ENCODE data around the gene SLC38A10. TPM values are rescaled to one million over a fixed set of nuclear protein-coding genes. Genes with fewer than 3 reads are reported as not detected.
A peak's percentile ranks its signal among the peaks of the same experiment; 100 is the strongest.

SLC38A10 gene
- polyA plus RNA-seq, 1 donor from 2014 or later: 37.4 TPM

DNA sequence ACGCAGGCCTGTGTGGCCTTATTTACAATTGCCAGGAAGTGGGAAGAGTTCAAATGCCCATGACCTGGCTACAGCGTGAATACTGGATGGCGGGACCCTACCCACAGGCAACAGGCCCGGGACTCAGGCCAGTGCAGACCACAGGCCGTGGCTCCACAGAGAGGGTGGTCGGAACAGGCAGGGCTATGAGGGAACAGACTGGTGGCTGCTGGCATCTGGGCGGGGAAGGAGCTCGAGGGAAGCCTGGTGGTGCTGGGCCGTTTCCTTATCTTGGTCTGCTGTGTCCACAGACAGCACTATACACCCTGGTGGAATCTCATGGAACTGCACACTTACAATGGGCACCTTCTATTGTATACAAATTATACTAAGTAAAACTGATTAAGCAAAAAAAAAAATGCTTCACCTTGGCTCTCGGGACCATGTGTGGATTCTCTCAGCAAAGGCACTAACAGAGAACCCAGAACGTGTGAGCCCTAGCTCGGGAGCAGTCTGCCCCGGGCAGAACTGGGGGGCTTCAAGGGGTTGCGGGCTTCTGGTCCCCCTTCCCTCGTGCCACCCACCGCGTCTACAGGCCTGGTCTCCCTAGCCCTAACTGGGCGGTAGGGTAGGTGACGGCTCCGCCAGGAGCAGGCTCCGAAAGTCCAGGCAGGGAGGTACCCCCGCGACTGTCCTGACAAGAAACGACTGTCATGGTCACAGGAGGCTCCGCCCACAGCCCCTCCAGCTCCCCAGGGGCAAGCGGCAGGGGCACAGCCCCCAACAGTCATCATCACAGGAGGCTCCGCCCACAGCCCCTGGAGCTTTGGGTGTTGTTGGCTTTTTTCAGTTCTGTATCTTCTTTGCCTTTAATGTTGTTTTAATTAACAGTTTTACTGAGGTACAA lies 94.2 kb downstream of the SLC38A10 start:
- no peaks in the 10 kb centered on the region for H3K9me3 ChIP-seq (ENCODE audit: low read length)
- TF ChIP-seq EZH2 (IDR thresholded peaks at IDR 0.05; ENCODE audit: borderline replicate concordance, insufficient read depth, low read length, poor library complexity, severe bottlenecking) (no peak), SMC3 (conservative IDR thresholded peaks at IDR 0.05; ENCODE audit: poor library complexity) (peak; percentile 52), RAD21 (conservative IDR thresholded peaks at IDR 0.05) (peak; percentile 32), MXI1 (conservative IDR thresholded peaks at IDR 0.05; ENCODE audit: poor library complexity, severe bottlenecking) (no peak)
- TF ChIP-seq, protein P1, sequence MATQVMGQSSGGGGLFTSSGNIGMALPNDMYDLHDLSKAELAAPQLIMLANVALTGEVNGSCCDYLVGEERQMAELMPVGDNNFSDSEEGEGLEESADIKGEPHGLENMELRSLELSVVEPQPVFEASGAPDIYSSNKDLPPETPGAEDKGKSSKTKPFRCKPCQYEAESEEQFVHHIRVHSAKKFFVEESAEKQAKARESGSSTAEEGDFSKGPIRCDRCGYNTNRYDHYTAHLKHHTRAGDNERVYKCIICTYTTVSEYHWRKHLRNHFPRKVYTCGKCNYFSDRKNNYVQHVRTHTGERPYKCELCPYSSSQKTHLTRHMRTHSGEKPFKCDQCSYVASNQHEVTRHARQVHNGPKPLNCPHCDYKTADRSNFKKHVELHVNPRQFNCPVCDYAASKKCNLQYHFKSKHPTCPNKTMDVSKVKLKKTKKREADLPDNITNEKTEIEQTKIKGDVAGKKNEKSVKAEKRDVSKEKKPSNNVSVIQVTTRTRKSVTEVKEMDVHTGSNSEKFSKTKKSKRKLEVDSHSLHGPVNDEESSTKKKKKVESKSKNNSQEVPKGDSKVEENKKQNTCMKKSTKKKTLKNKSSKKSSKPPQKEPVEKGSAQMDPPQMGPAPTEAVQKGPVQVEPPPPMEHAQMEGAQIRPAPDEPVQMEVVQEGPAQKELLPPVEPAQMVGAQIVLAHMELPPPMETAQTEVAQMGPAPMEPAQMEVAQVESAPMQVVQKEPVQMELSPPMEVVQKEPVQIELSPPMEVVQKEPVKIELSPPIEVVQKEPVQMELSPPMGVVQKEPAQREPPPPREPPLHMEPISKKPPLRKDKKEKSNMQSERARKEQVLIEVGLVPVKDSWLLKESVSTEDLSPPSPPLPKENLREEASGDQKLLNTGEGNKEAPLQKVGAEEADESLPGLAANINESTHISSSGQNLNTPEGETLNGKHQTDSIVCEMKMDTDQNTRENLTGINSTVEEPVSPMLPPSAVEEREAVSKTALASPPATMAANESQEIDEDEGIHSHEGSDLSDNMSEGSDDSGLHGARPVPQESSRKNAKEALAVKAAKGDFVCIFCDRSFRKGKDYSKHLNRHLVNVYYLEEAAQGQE (IDR thresholded peaks at IDR 0.05; ENCODE audit: borderline replicate concordance): no peak
- TF ChIP-seq, protein P2, sequence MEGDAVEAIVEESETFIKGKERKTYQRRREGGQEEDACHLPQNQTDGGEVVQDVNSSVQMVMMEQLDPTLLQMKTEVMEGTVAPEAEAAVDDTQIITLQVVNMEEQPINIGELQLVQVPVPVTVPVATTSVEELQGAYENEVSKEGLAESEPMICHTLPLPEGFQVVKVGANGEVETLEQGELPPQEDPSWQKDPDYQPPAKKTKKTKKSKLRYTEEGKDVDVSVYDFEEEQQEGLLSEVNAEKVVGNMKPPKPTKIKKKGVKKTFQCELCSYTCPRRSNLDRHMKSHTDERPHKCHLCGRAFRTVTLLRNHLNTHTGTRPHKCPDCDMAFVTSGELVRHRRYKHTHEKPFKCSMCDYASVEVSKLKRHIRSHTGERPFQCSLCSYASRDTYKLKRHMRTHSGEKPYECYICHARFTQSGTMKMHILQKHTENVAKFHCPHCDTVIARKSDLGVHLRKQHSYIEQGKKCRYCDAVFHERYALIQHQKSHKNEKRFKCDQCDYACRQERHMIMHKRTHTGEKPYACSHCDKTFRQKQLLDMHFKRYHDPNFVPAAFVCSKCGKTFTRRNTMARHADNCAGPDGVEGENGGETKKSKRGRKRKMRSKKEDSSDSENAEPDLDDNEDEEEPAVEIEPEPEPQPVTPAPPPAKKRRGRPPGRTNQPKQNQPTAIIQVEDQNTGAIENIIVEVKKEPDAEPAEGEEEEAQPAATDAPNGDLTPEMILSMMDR (IDR thresholded peaks at IDR 0.05; ENCODE audit: poor library complexity, severe bottlenecking): peak; percentile 53
- no peaks in the 10 kb centered on the region for H4K20me1 ChIP-seq (ENCODE audit: insufficient read depth)
- H3K79me2 ChIP-seq (replicated peaks; ENCODE audit: insufficient read depth, low read length): no peaks in the 10 kb centered on the region
- no peak overlapping the region for H3K27ac ChIP-seq (ENCODE audit: low read length)
- H3K9me2 ChIP-seq (ENCODE audit: insufficient read depth, low read length): no peaks in the 10 kb centered on the region
- H2AFZ ChIP-seq (ENCODE audit: low read depth, low read length): no peak overlapping the region
- H3K4me3 ChIP-seq (ENCODE audit: low read length): no peak overlapping the region
- no peak overlapping the region for H3K9ac ChIP-seq (ENCODE audit: low read length)
- H3K27me3 ChIP-seq (ENCODE audit: insufficient read depth, low read depth, low read length): no peaks in the 10 kb centered on the region
- no peak overlapping the region for H3K4me2 ChIP-seq (ENCODE audit: low read length)
- H3K36me3 ChIP-seq (ENCODE audit: insufficient read depth, low read length): no peaks in the 10 kb centered on the region
- H3F3A ChIP-seq (ENCODE audit: insufficient read depth, low read length, poor library complexity, severe bottlenecking): no peaks in the 10 kb centered on the region

DNA sequence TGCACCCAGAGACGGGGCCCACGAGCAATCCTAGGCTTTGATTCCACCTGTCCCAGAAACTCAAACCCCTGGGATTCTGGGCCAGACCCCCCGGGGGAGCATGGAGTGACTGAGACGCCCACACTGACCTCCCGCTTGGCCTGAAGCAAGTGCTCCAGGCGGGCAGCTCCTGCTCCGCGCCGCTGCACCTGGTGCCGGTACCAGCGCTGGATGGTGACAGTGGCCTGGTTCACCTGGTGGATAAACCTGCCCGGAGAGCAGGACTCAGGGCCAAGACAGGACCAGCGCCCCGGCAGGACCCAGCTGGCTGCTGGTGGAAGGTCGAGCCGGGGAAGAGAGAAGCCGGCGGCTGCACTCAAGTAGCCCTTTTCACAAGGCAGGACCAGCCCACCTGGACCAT lies 94.9 kb downstream of the SLC38A10 start:
- Histone ChIP-seq H3K4me3 (ENCODE audit: low read length) (no peak overlapping the region), H3F3A (ENCODE audit: insufficient read depth, low read length, poor library complexity, severe bottlenecking) (no peaks in the 10 kb centered on the region), H3K9me2 (ENCODE audit: insufficient read depth, low read length) (no peaks in the 10 kb centered on the region), H3K4me2 (ENCODE audit: low read length) (no peak overlapping the region), H3K9me3 (ENCODE audit: low read length) (no peaks in the 10 kb centered on the region), H2AFZ (ENCODE audit: low read depth, low read length) (no peak overlapping the region), H3K36me3 (ENCODE audit: insufficient read depth, low read length) (no peaks in the 10 kb centered on the region), H3K79me2 (replicated peaks; ENCODE audit: insufficient read depth, low read length) (no peaks in the 10 kb centered on the region), H3K27me3 (ENCODE audit: insufficient read depth, low read depth, low read length) (no peaks in the 10 kb centered on the region), H4K20me1 (ENCODE audit: insufficient read depth) (no peaks in the 10 kb centered on the region), H3K9ac (ENCODE audit: low read length) (no peak overlapping the region), H3K27ac (ENCODE audit: low read length) (no peak overlapping the region)
- no peak for TF ChIP-seq RAD21 (conservative IDR thresholded peaks at IDR 0.05)
- TF ChIP-seq EP300 (conservative IDR thresholded peaks at IDR 0.05; ENCODE audit: poor library complexity, severe bottlenecking): no peak
- TF ChIP-seq, protein P1 (IDR thresholded peaks at IDR 0.05; ENCODE audit: borderline replicate concordance): no peak
- no peak for TF ChIP-seq POLR2AphosphoS5 (IDR thresholded peaks at IDR 0.05)
- TF ChIP-seq SMC3 (conservative IDR thresholded peaks at IDR 0.05; ENCODE audit: poor library complexity): no peak
- no peak for TF ChIP-seq MXI1 (conservative IDR thresholded peaks at IDR 0.05; ENCODE audit: poor library complexity, severe bottlenecking)
- TF ChIP-seq TAF1 (IDR thresholded peaks at IDR 0.05; ENCODE audit: low read depth): no peak
- no peak for TF ChIP-seq EZH2 (IDR thresholded peaks at IDR 0.05; ENCODE audit: borderline replicate concordance, insufficient read depth, low read length, poor library complexity, severe bottlenecking)
- TF ChIP-seq, protein P2 (IDR thresholded peaks at IDR 0.05; ENCODE audit: poor library complexity, severe bottlenecking): no peak
